SW480 (cell line): ENCODE results near the gene FSCN2.

Experiments
- DNase-seq: peaks from one replicate; pipeline ENCODE4 v3.0.0-alpha.2; 2016; ENCODE audit warnings: low spot score

Gene FSCN2

GRCh38 chr17:81513753-81514488 lies 14.3 kb upstream of the FSCN2 start:
- DNase-seq = peak; percentile 80

- no peak for DNase-seq
Measured at GRCh38 chr17:81514489-81514738, 13.8 kb upstream of the FSCN2 start.

GRCh38 chr17:81514739-81515529 lies 13.2 kb upstream of the FSCN2 start:
- DNase-seq = peak; percentile 83

GRCh38 chr17:81515530-81516041 lies 12.6 kb upstream of the FSCN2 start:
- DNase-seq = no peak

- no peak for DNase-seq
Measured at GRCh38 chr17:81516439-81516838, 11.7 kb upstream of the FSCN2 start.

GRCh38 chr17:81517009-81517338 lies 11.2 kb upstream of the FSCN2 start:
- DNase-seq = no peak

- no peak for DNase-seq
Measured at GRCh38 chr17:81517339-81518112, 10.7 kb upstream of the FSCN2 start.

- no peak for DNase-seq
Measured at GRCh38 chr17:81518113-81518784, 9.9 kb upstream of the FSCN2 start.

- DNase-seq = peak; percentile 54
Measured at GRCh38 chr17:81518785-81519283, 9.3 kb upstream of the FSCN2 start.

GRCh38 chr17:81519284-81520020 lies 8.7 kb upstream of the FSCN2 start:
- peak; percentile 85 for DNase-seq

GRCh38 chr17:81520021-81520901 lies 7.9 kb upstream of the FSCN2 start:
- no peak for DNase-seq

- no peak for DNase-seq
Measured at GRCh38 chr17:81522491-81523401, 5.4 kb upstream of the FSCN2 start.

- no peak for DNase-seq
Measured at GRCh38 chr17:81523402-81524038, 4.7 kb upstream of the FSCN2 start.

- no peak for DNase-seq
Measured at GRCh38 chr17:81524039-81524864, 3.9 kb upstream of the FSCN2 start.

- no peak for DNase-seq
Measured at GRCh38 chr17:81524865-81525159, 3.4 kb upstream of the FSCN2 start.

GRCh38 chr17:81526662-81527571 lies 1.3 kb upstream of the FSCN2 start:
- DNase-seq = no peak

- DNase-seq = no peak
Measured at GRCh38 chr17:81528384-81528650, 140 bp downstream of the FSCN2 start.
